ENCODE measurements around the gene DENND2C.
A peak's percentile ranks its signal among the peaks of the same experiment; 100 is the strongest.

The DENND2C gene

DNA sequence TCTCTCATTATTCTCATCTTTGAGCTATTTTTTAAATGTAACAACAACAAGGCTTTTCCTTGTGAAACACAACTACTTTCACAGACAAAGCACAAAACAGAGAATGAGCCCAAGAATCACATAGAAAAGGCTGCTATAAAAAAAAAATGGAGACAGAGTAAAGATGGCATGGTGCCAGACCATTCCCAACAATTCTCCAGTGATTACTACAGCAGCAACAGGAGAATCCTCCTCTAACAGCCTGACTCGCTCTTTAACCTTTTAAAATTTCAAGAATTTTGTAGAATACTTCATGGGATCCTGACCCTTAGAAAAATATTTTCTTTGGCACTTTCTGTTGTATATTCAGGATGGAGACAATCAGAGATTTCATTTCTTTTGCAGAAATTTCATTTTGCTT is 84.6 kb downstream of the DENND2C start:
- TF ChIP-seq, protein P1, sequence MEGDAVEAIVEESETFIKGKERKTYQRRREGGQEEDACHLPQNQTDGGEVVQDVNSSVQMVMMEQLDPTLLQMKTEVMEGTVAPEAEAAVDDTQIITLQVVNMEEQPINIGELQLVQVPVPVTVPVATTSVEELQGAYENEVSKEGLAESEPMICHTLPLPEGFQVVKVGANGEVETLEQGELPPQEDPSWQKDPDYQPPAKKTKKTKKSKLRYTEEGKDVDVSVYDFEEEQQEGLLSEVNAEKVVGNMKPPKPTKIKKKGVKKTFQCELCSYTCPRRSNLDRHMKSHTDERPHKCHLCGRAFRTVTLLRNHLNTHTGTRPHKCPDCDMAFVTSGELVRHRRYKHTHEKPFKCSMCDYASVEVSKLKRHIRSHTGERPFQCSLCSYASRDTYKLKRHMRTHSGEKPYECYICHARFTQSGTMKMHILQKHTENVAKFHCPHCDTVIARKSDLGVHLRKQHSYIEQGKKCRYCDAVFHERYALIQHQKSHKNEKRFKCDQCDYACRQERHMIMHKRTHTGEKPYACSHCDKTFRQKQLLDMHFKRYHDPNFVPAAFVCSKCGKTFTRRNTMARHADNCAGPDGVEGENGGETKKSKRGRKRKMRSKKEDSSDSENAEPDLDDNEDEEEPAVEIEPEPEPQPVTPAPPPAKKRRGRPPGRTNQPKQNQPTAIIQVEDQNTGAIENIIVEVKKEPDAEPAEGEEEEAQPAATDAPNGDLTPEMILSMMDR (IDR thresholded peaks at IDR 0.05; ENCODE audit: low read length), result no peak
- no peak for TF ChIP-seq EZH2 (IDR thresholded peaks at IDR 0.05; ENCODE audit: borderline replicate concordance, low read length)
- Histone ChIP-seq H3K9me2 (ENCODE audit: low read depth, low read length) (no peaks in the 10 kb centered on the region), H3K79me2 (ENCODE audit: insufficient read depth, low read length) (peaks cover 10% of the 10 kb centered on the region)

DNA sequence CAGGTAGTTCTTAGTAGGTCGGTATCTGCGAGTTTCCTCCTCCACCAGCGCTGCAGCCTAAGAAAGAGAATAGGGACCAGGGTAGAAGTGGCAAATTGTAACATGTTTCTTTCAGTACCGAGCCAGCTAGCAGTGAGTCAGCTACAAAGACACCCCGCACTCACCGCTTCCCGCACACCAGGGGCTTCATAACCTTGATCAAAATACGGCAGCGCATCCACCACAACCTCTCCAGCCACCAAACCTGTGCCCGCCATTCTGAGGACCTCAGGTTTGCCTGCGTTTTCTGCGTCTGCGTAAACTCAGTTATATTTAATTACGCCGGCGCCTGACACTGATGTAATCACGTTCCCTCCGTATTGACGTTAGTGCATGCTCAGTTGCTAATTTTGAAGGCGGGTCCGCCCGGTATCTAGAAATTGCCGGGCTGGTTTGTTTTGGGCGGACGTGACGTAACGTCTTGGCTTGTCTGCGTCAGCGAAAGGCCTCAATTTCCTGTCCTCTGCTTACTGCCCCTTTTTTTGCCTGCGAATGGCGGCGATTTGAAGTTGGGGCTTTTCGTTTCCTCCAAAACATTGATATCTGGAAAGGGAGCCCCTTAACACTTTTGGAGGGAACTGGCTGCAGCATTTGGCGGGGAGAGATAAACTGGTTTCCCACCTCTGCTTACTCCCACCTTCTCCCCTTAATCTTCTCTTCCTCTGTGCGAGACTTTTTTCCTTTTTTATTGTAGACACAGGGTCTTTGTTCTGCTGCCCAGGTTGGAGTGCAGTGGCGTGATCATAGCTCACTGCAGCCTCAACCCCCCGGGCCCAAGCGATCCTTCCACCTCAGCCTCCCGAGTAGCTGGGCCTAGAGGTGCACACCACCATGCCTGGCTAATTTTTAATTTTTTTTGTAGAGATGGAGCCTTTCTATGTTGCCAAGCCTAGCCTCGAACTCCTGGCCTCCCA is 88.2 kb downstream of the DENND2C start, which contains the start of gene BCAS2:
TSS of gene BCAS2 (minus strand) at position 281 of the 953 bp plus-strand sequence. CDS start at position 257, 24 bp downstream.
- Histone ChIP-seq H3F3A (ENCODE audit: insufficient read depth, low read length) (no peaks in the 10 kb centered on the region), H3K9me2 (ENCODE audit: low read depth, low read length) (no peaks in the 10 kb centered on the region), H3K9ac (ENCODE audit: low read length) (peak within 1 kb of the TSS; percentile 80), H2AFZ (ENCODE audit: low read length) (peak within 1 kb of the TSS; percentile 29; the same call in 1 of the 2 replicates), H4K20me1 (ENCODE audit: insufficient read depth, low read length) (no peaks in the 10 kb centered on the region), H3K4me2 (ENCODE audit: low read length) (peak within 1 kb of the TSS; percentile 67), H3K36me3 (ENCODE audit: insufficient read depth, low read length) (peaks cover 28% of the 10 kb centered on the region), H3K9me3 (ENCODE audit: low read length) (no peaks in the 10 kb centered on the region), H3K4me3 (ENCODE audit: low read depth, low read length, poor library complexity, severe bottlenecking) (peak within 1 kb of the TSS; percentile 75), H3K27me3 (ENCODE audit: insufficient read depth, low read length) (no peaks in the 10 kb centered on the region), H3K4me1 (ENCODE audit: insufficient read depth, low read length, severe bottlenecking) (peaks cover 21% of the 10 kb centered on the region), H3K79me2 (ENCODE audit: insufficient read depth, low read length) (peaks cover 10% of the 10 kb centered on the region), H3K27ac (ENCODE audit: low read depth, low read length, poor library complexity, severe bottlenecking) (no peak within 1 kb of the TSS)
- TF ChIP-seq, protein P1 (IDR thresholded peaks at IDR 0.05; ENCODE audit: low read length), result no peak
- no peak for TF ChIP-seq EZH2 (IDR thresholded peaks at IDR 0.05; ENCODE audit: borderline replicate concordance, low read length)

More for the DNA sequence above, 84.6 kb downstream of the DENND2C start:
- Histone ChIP-seq H3K27me3 (ENCODE audit: insufficient read depth, low read length) (no peaks in the 10 kb centered on the region), H3K27ac (ENCODE audit: low read depth, low read length, poor library complexity, severe bottlenecking) (no peak overlapping the region), H2AFZ (ENCODE audit: low read length) (no peak overlapping the region), H3K9me3 (ENCODE audit: low read length) (no peaks in the 10 kb centered on the region), H3K4me1 (ENCODE audit: insufficient read depth, low read length, severe bottlenecking) (peaks cover 16% of the 10 kb centered on the region), H3F3A (ENCODE audit: insufficient read depth, low read length) (no peaks in the 10 kb centered on the region), H3K4me3 (ENCODE audit: low read depth, low read length, poor library complexity, severe bottlenecking) (no peak overlapping the region), H3K9ac (ENCODE audit: low read length) (no peak overlapping the region), H3K4me2 (ENCODE audit: low read length) (no peak overlapping the region), H4K20me1 (ENCODE audit: insufficient read depth, low read length) (no peaks in the 10 kb centered on the region), H3K36me3 (ENCODE audit: insufficient read depth, low read length) (no peaks in the 10 kb centered on the region)

DNA sequence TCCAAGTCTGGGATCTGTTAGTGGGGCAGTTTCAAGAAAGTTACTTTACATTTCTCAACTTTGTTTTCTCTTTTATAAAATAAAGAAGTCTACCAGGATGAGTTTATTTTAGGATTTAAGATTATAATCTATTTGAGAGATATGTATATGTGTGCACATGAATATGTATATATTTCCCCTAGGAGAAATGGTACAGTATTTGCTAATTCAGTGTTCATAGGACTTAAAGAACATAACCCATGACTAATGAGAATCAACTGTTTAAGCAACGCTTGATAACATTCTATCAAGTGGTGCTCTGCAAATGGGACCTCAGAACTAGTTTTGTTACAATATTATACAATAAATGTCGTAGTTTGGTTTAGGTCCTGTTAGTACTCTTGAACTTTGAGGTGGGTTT is 95.5 kb downstream of the DENND2C start:
- Histone ChIP-seq H3K4me1 (ENCODE audit: insufficient read depth, low read length, severe bottlenecking) (no peaks in the 10 kb centered on the region), H3K79me2 (ENCODE audit: insufficient read depth, low read length) (no peaks in the 10 kb centered on the region), H2AFZ (ENCODE audit: low read length) (no peak overlapping the region), H3K27ac (ENCODE audit: low read depth, low read length, poor library complexity, severe bottlenecking) (no peak overlapping the region), H3K9ac (ENCODE audit: low read length) (no peak overlapping the region), H3K36me3 (ENCODE audit: insufficient read depth, low read length) (peaks cover 87% of the 10 kb centered on the region), H3F3A (ENCODE audit: insufficient read depth, low read length) (no peaks in the 10 kb centered on the region), H3K4me3 (ENCODE audit: low read depth, low read length, poor library complexity, severe bottlenecking) (no peak overlapping the region), H3K4me2 (ENCODE audit: low read length) (no peak overlapping the region), H4K20me1 (ENCODE audit: insufficient read depth, low read length) (no peaks in the 10 kb centered on the region), H3K9me3 (ENCODE audit: low read length) (no peaks in the 10 kb centered on the region), H3K27me3 (ENCODE audit: insufficient read depth, low read length) (no peaks in the 10 kb centered on the region), H3K9me2 (ENCODE audit: low read depth, low read length) (no peaks in the 10 kb centered on the region)
- TF ChIP-seq, protein P1 (IDR thresholded peaks at IDR 0.05; ENCODE audit: low read length), result no peak
- TF ChIP-seq EZH2 (IDR thresholded peaks at IDR 0.05; ENCODE audit: borderline replicate concordance, low read length), result no peak

All from OCI-LY1 (cell line).